GM10266 (cell line): ENCODE data around the gene MRPL17.

Experiments
- DNase-seq: peaks from one replicate; pipeline ENCODE4 v3.0.0; 2012; ENCODE audit errors: extremely low spot score
- TF ChIP-seq, protein P1 (sequence below): IDR thresholded peaks from 2 replicates; pipeline ENCODE4 v1.5.1; 2012; ENCODE audit warnings: mild to moderate bottlenecking, low read depth; ENCODE audit not compliant: control insufficient read depth, insufficient read depth; ENCODE audit errors: missing control alignments

Gene MRPL17

DNA sequence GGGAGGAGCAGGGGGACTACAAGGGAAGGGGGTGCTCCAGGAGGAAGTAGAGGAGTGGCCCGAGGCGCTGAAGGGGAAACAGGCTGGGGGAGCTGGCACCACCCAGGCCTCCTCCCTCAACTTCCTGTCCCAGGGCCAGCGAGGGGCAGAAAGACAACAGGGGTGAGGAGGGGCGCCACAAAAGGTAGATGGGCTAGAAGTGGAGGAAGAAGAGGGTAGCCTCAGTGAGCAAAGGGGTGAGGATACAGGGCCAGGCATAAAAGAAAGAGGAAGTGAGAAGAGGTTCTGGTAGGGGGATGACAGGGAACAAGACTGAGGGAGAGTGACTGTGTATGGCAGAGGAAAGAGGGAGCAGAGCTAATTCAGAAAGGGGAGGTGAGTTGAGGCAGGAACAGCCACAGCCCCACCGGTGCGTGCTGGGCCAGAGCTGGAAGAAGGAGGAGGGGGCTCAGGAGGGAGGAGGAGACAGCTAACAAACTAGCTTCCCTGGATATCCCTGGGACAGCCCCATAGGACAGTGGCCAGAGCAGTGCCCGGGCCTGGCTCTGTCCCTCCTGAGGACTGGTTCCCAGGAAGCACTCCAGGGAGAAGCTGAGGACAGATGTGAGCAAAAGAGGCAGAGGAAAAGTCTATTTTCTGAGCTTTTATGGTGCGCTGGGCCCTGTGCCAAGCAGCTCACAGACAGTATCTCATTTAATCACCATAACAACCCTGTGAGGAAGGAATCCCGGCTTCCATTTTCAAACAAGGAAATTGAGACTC is 36.0 kb downstream of the MRPL17 start:
- peak; percentile 77 for DNase-seq
- TF ChIP-seq, protein P1, sequence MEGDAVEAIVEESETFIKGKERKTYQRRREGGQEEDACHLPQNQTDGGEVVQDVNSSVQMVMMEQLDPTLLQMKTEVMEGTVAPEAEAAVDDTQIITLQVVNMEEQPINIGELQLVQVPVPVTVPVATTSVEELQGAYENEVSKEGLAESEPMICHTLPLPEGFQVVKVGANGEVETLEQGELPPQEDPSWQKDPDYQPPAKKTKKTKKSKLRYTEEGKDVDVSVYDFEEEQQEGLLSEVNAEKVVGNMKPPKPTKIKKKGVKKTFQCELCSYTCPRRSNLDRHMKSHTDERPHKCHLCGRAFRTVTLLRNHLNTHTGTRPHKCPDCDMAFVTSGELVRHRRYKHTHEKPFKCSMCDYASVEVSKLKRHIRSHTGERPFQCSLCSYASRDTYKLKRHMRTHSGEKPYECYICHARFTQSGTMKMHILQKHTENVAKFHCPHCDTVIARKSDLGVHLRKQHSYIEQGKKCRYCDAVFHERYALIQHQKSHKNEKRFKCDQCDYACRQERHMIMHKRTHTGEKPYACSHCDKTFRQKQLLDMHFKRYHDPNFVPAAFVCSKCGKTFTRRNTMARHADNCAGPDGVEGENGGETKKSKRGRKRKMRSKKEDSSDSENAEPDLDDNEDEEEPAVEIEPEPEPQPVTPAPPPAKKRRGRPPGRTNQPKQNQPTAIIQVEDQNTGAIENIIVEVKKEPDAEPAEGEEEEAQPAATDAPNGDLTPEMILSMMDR: no peak

DNA sequence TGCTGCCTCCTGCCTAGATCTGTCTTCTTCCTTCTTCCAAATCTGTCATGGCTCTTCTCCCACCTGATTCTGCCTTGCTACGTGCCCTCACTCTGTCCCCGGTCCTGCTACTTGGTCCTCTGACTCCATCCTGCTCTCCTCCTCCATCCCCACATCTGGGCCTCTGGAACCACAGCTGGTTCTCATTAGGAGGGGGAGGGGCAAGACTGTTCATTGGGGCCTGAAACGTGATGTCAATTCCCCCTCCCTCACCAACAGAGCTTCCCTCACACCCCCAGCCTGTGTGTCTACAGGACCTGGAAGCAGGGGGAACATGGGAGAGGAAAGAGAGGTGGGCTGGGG is 36.6 kb downstream of the MRPL17 start:
- DNase-seq: no peak

DNA sequence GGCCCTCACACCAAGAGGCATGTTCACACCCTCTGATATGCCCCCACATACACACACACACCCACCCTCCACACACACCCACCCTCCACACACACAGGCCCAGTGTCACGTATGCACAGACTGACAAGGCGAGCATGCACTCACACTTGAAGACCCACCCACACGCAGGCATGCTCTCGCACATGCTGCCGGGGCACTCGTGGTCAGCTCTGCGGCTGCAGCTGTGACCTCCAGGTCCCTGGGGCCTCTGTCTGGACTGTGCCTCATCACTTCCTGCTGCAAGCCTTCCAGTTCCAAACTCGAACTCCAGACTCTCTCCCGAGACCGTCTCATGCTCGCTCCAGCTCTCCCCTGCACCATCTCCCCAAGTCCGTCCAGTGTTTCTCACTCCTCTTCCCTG is 37.1 kb downstream of the MRPL17 start:
- DNase-seq: no peak
- TF ChIP-seq, protein P1: no peak

More for the DNA sequence above, 36.6 kb downstream of the MRPL17 start:
- TF ChIP-seq, protein P1: no peak

DNA sequence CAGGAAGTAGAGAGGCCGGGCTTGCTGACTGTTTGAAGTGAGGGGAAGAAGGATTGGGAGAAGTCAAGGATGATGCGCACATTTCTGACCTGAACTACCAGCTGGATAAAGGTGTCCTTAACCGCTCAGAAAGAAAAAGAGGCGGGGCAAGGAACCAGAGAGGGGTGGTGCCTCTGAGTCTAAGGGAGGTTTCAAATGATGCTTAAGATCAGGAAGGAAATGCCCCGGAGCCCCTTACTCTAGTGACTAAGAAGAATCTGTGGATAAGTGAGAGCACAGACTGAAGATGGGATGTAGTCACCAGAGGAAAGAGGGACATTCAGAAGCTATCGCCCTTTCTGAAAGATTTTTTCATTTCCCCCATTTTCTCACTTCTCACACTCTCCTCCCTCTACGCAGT is 40.2 kb downstream of the MRPL17 start:
- TF ChIP-seq, protein P1: no peak
- no peak for DNase-seq

DNA sequence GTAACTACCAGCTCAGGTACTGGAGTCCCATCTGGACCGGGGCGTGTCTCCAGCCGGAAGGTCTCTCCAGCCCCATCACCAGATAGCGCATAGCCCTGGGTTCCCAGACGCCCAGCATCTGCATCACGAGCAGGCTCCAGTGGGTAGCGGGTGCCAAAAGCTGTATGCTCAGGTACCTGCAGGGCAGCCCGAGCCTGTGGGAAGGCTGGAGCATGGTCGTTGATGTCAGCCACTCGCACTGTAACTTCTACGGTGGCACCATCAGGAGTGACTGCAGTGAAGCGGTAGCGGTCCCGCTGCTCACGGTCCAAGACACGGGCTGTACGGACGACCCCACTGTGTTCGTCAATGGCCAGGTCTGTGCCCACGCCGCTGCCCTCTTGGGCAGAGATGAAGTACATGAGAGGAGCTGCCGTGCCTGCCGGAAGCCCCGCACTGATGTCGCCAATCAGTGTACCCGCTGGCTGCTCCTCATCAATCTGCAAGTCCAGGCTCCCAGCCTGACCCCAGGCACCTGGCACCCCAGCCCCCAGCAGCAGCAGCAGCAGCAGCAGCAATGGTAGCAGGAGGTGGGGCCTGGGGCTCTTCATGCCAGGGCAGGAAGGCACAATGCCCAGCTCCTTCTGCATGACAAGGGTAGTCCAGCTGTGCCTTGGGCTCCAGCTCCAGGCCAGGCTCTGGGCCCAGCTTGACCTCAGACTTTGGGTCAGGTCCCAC is 42.0 kb downstream of the MRPL17 start:
- DNase-seq: no peak
- TF ChIP-seq, protein P1: no peak

DNA sequence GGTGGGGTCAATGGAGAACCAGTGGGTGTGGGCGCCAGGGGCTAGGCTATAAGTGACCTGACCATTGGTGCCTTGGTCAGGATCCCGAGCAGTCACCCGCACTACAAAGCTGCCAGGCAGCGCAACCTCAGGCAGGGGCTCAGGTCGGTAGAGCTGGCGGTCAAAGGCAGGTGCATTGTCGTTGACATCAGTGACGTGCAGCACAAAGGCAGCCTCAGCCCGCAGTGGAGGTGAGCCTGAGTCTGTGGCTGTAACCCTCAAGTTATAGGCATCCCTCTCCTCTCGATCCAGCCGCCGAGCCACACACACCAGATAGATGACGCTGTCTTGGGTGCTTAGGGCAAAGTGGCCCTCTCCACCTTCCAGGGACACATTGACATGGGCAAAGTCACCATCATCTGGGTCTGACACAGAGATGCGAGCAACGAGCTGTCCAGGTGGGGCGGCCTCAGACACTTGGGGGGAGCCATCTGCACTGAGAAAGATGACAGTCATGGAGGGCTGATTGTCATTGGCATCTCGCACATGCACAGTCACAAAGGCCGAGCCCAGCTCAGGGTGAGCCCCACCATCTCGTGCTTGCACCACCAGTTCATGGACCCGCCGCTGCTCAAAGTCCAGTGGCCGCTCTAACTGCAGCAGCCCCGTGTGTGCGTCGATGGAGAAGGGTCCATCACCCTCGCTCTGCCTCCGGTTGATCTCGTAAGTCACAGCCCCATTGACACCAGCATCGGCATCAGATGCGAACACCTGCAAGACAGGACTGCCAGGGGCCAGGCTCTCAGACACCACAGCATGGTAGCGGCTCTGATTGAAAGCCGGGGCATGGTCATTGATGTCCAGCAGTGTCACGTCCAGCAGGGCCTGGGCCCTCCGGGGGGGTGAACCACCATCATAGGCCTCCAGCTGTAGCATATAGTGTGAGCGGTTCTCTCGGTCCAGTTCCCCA is 42.8 kb downstream of the MRPL17 start:
- TF ChIP-seq, protein P1: no peak
- DNase-seq: no peak
